ENCODE data around the gene RFPL1. TPM values are rescaled to one million over a fixed set of nuclear protein-coding genes. Genes with fewer than 3 reads are reported as not detected.

The RFPL1 gene
- total RNA-seq, 4 donors from 2014 or later: not detected

DNA sequence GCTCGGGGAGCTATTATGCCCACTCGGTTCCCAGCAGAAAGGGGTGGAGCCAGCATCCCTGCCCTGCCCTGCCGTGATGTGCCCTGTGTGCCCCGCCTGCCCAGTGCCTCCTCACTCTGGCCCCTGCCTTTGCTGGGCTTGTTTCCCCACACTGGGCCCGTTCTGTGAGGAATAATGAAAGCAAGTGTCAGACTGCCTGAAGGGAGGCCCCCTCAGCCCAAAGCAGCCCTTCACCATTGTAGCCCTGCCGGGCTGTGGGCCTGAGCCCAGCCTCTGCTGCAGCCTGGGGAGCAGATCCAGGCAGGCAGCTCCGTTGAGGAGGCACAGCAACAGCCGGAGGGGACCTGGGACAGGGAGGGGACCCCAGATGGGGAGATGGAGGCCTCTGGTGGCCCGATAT, 21.4 kb downstream of the RFPL1 start:
- Histone ChIP-seq H3K36me3 (no peaks in the 10 kb centered on the region), H3K4me1 (no peaks in the 10 kb centered on the region), H3K27me3 (no peaks in the 10 kb centered on the region), H3K4me3 (no peak overlapping the region), H3K27ac (no peak overlapping the region), H3K9me3 (no peaks in the 10 kb centered on the region)
- DNase-seq: no peak
- TF ChIP-seq, protein P1, sequence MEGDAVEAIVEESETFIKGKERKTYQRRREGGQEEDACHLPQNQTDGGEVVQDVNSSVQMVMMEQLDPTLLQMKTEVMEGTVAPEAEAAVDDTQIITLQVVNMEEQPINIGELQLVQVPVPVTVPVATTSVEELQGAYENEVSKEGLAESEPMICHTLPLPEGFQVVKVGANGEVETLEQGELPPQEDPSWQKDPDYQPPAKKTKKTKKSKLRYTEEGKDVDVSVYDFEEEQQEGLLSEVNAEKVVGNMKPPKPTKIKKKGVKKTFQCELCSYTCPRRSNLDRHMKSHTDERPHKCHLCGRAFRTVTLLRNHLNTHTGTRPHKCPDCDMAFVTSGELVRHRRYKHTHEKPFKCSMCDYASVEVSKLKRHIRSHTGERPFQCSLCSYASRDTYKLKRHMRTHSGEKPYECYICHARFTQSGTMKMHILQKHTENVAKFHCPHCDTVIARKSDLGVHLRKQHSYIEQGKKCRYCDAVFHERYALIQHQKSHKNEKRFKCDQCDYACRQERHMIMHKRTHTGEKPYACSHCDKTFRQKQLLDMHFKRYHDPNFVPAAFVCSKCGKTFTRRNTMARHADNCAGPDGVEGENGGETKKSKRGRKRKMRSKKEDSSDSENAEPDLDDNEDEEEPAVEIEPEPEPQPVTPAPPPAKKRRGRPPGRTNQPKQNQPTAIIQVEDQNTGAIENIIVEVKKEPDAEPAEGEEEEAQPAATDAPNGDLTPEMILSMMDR (IDR thresholded peaks at IDR 0.05): no peak
- no peak for TF ChIP-seq POLR2A (IDR thresholded peaks at IDR 0.05)
- intact Hi-C loops (cut with DNase I; ENCODE audit: low total_unique reads): no loop called here

DNA sequence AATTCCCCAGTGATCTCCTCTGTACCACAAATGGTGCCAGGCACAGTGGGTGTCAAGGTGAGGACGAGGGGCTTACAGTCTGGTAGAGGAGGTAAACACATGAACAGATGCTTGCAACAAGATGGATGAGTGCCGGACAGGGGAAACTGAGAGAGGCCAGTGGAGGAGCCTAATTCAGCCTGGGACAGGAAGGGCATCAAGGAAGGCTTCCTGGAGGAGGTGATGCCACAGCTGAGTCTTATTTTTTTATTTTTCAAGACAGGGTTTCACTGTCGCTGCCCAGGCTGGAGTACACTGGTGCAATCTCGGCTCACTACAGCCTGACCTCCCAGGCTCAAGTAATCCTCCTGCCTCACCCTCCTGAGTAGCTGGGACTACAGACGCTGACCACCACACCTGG, 22.9 kb downstream of the RFPL1 start:
- Histone ChIP-seq H3K27ac (no peak overlapping the region), H3K4me1 (no peaks in the 10 kb centered on the region), H3K4me3 (no peak overlapping the region), H3K36me3 (no peaks in the 10 kb centered on the region), H3K9me3 (no peaks in the 10 kb centered on the region), H3K27me3 (no peaks in the 10 kb centered on the region)
- DNase-seq: no peak
- intact Hi-C loops (cut with DNase I; ENCODE audit: low total_unique reads): no loop called here
- TF ChIP-seq POLR2A (IDR thresholded peaks at IDR 0.05): no peak
- TF ChIP-seq, protein P1 (IDR thresholded peaks at IDR 0.05): no peak

DNA sequence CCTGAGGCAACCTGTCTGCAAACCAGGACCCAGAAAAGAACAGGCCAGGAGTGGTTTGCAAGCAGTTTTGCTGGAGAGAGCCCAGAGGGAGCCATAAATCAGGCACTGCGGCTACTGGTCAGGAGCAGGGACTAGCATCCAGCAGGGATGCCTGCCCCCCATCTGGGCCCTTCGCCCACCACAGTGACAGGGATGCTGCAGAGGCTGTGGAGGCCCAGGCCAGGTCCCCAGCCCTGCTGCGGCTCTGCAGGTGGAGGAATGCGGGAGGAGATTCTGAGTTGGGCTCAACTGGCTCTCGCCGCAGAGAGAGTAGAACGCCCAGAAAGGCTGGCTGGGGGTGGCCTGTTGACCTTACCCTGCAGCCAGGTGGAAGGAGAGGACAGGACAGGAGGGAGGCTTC, 25.2 kb downstream of the RFPL1 start:
- Histone ChIP-seq H3K9me3 (no peaks in the 10 kb centered on the region), H3K27me3 (no peaks in the 10 kb centered on the region), H3K4me3 (no peak overlapping the region), H3K36me3 (no peaks in the 10 kb centered on the region), H3K4me1 (no peaks in the 10 kb centered on the region), H3K27ac (no peak overlapping the region)
- intact Hi-C loops (cut with DNase I; ENCODE audit: low total_unique reads): no loop called here
- TF ChIP-seq, protein P1 (IDR thresholded peaks at IDR 0.05): no peak
- TF ChIP-seq POLR2A (IDR thresholded peaks at IDR 0.05): no peak
- no peak for DNase-seq

DNA sequence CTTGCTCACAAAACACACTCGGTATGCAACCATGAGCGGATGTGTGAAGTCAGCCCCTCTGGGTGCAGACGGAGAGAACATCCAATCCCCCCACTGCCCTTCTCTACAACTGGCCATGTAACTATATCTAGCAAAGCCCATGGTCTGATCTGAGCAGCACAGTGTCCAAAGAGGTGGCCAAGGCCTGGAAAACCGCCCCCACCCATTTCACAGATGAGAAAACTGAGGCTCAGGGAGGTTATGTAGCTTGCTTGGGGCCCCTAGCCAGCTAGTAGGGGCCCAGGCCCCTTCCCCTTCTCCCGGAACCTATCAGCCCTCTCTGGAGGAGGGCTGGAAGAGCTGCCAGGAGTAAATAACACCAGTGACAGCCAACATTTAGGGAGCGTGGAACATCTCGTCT, 26.2 kb downstream of the RFPL1 start:
- Histone ChIP-seq H3K27me3 (no peaks in the 10 kb centered on the region), H3K4me1 (no peaks in the 10 kb centered on the region), H3K4me3 (no peak overlapping the region), H3K9me3 (no peaks in the 10 kb centered on the region), H3K27ac (no peak overlapping the region), H3K36me3 (no peaks in the 10 kb centered on the region)
- no peak for DNase-seq
- TF ChIP-seq, protein P1 (IDR thresholded peaks at IDR 0.05): no peak
- no peak for TF ChIP-seq POLR2A (IDR thresholded peaks at IDR 0.05)
- intact Hi-C loops (cut with DNase I; ENCODE audit: low total_unique reads): no loop called here

DNA sequence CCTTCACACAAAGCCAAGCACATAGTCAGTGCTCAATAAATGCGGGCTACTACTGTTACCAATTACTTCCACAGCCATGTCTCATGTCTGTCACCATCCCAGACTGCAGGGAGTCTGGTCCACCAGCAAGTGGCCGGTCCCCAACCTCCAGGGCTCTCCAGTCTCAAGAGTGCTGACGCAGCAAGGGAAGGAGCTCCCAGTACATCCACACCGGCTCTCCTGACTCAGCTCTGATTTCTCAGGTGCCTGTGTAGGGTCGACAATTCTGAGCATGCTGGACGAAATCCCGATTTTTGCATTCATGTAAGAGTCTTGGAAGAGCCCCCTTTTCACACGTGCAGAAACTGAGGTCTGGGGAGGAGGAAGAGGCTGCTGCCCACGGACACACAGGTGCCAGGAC, 31.4 kb downstream of the RFPL1 start:
- intact Hi-C loops (cut with DNase I; ENCODE audit: low total_unique reads): no loop called here
- Histone ChIP-seq H3K4me3 (no peak overlapping the region), H3K9me3 (no peaks in the 10 kb centered on the region), H3K27me3 (no peaks in the 10 kb centered on the region), H3K27ac (no peak overlapping the region), H3K4me1 (no peaks in the 10 kb centered on the region), H3K36me3 (no peaks in the 10 kb centered on the region)
- DNase-seq: no peak
- no peak for TF ChIP-seq POLR2A (IDR thresholded peaks at IDR 0.05)
- TF ChIP-seq, protein P1 (IDR thresholded peaks at IDR 0.05): no peak

All from uterus (tissue), 4 donors.